H9 (cell line): ENCODE measurements around the gene BHLHA9. TPM values are rescaled to one million over a fixed set of nuclear protein-coding genes. Genes with fewer than 3 reads are reported as not detected.

ENCODE experiments used
- DNase-seq: peaks from one replicate; pipeline ENCODE4 v3.0.0-alpha.2; 2017
- H2AFZ ChIP-seq: one replicate; pipeline ENCODE4 v1.6.1; 2013; ENCODE audit warnings: mild to moderate bottlenecking, low read length, control low read depth, moderate library complexity
- H2AK5ac ChIP-seq: 2 replicates; pipeline ENCODE4 v1.6.1; 2013; ENCODE audit warnings: low read length, control low read depth, mixed read lengths; ENCODE audit not compliant: insufficient read length
- H2BK120ac ChIP-seq: one replicate; pipeline ENCODE4 v1.6.1; 2013; ENCODE audit warnings: low read depth, mild to moderate bottlenecking, low read length, control low read depth, inconsistent platforms; ENCODE audit not compliant: poor library complexity, severe bottlenecking
- H2BK12ac ChIP-seq: 2 replicates; pipeline ENCODE4 v1.6.1; 2013; ENCODE audit warnings: low read length, control low read depth, mixed read lengths, low read depth; ENCODE audit not compliant: insufficient read length
- H2BK15ac ChIP-seq: 2 replicates; pipeline ENCODE4 v1.6.1; 2013; ENCODE audit warnings: low read depth, low read length, control low read depth
- H2BK20ac ChIP-seq: one replicate; pipeline ENCODE4 v1.6.1; 2013; ENCODE audit warnings: low read depth, mild to moderate bottlenecking, low read length, control low read depth, inconsistent platforms; ENCODE audit not compliant: poor library complexity, severe bottlenecking
- H2BK5ac ChIP-seq: 2 replicates; pipeline ENCODE4 v1.6.1; 2013; ENCODE audit warnings: low read length, control low read depth, mixed read lengths; ENCODE audit not compliant: insufficient read length
- H3K14ac ChIP-seq: 2 replicates; pipeline ENCODE4 v1.6.1; 2013; ENCODE audit warnings: low read length, control low read depth; ENCODE audit not compliant: insufficient read depth
- H3K18ac ChIP-seq: 2 replicates; pipeline ENCODE4 v1.6.1; 2013; ENCODE audit warnings: low read depth, mild to moderate bottlenecking, mixed read lengths, low read length, control low read depth; ENCODE audit not compliant: insufficient read length
- H3K23ac ChIP-seq: 2 replicates; pipeline ENCODE4 v1.6.1; 2013; ENCODE audit warnings: low read length, control low read depth, mixed read lengths, low read depth; ENCODE audit not compliant: insufficient read length
- H3K23me2 ChIP-seq: 2 replicates; pipeline ENCODE4 v1.6.1; 2013; ENCODE audit warnings: low read depth, mild to moderate bottlenecking, mixed read lengths, low read length, control low read depth; ENCODE audit not compliant: insufficient read length, poor library complexity, severe bottlenecking
- H3K27ac ChIP-seq: 2 replicates; pipeline ENCODE4 v1.5.1; 2013; ENCODE audit warnings: low read length, control low read depth, mixed read lengths, low read depth; ENCODE audit not compliant: insufficient read length
- H3K27me3 ChIP-seq: 2 replicates; pipeline ENCODE4 v1.6.1; 2013; ENCODE audit warnings: low read length, control low read depth, inconsistent platforms; ENCODE audit not compliant: insufficient read depth
- H3K4ac ChIP-seq: 2 replicates; pipeline ENCODE4 v1.6.1; 2013; ENCODE audit warnings: low read depth, mild to moderate bottlenecking, control low read depth, inconsistent platforms, low read length, moderate library complexity
- H3K4me1 ChIP-seq: 2 replicates; pipeline ENCODE4 v1.6.1; 2013; ENCODE audit warnings: low read length, control low read depth, inconsistent platforms; ENCODE audit not compliant: insufficient read depth
- H3K4me2 ChIP-seq: 2 replicates; pipeline ENCODE4 v1.6.1; 2013; ENCODE audit warnings: low read length, control low read depth, mixed read lengths; ENCODE audit not compliant: insufficient read length, insufficient read depth
- H3K56ac ChIP-seq: 2 replicates; pipeline ENCODE4 v1.6.1; 2013; ENCODE audit warnings: low read depth, mild to moderate bottlenecking, mixed read lengths, low read length, control low read depth; ENCODE audit not compliant: insufficient read length
- H3K79me1 ChIP-seq: 2 replicates; pipeline ENCODE4 v1.6.1; 2013; ENCODE audit warnings: low read depth, mild to moderate bottlenecking, moderate library complexity, low read length, control low read depth, inconsistent platforms; ENCODE audit not compliant: insufficient read depth, poor library complexity, severe bottlenecking
- H3K79me2 ChIP-seq: 2 replicates; pipeline ENCODE4 v1.6.1; 2013; ENCODE audit warnings: low read length, control low read depth, inconsistent platforms; ENCODE audit not compliant: insufficient read depth
- H3K9ac ChIP-seq: 2 replicates; pipeline ENCODE4 v1.6.1; 2013; ENCODE audit warnings: low read length, control low read depth, mixed read lengths; ENCODE audit not compliant: insufficient read length; ENCODE audit errors: extremely low read depth
- H3K9me3 ChIP-seq: one replicate; pipeline ENCODE4 v1.6.1; 2013; ENCODE audit warnings: low read depth, low read length, inconsistent platforms; ENCODE audit not compliant: control insufficient read depth
- H3T11ph ChIP-seq: one replicate; pipeline ENCODE4 v1.6.1; 2013; ENCODE audit warnings: mild to moderate bottlenecking, low read length, control low read depth, inconsistent platforms
- H4K20me1 ChIP-seq: one replicate; pipeline ENCODE4 v1.6.1; 2013; ENCODE audit not compliant: control insufficient read depth, insufficient read length, insufficient read depth
- H4K5ac ChIP-seq: 2 replicates; pipeline ENCODE4 v1.6.1; 2013; ENCODE audit warnings: low read depth, mild to moderate bottlenecking, mixed read lengths, low read length, control low read depth; ENCODE audit not compliant: insufficient read length
- H4K8ac ChIP-seq: replicated peaks from 2 replicates; pipeline ENCODE4 v1.6.1; 2013; ENCODE audit warnings: low read length, control low read depth, mixed read lengths, low read depth; ENCODE audit not compliant: insufficient read length
- H4K91ac ChIP-seq: 2 replicates; pipeline ENCODE4 v1.6.1; 2013; ENCODE audit warnings: low read depth, mild to moderate bottlenecking, moderate library complexity, mixed read lengths, low read length, control low read depth; ENCODE audit not compliant: insufficient read length
- H3K27ac Mint-ChIP-seq, 3 experiments: 2 replicates in 2 of 3; 3 replicates in 1 of 3; pipeline ENCODE4 v1.8.0; 2020 to 2021; ENCODE audit warnings: mixed read lengths in 3 of 3, mild to moderate bottlenecking in 1 of 3, moderate library complexity in 1 of 3
- H3K27me3 Mint-ChIP-seq: 2 replicates; pipeline ENCODE4 v1.8.0; 2021; ENCODE audit warnings: low read depth, mild to moderate bottlenecking, moderate library complexity, mixed read lengths
- H3K36me3 Mint-ChIP-seq, 3 experiments: 2 replicates in 2 of 3; 3 replicates in 1 of 3; pipeline ENCODE4 v1.8.0; 2020 to 2021; ENCODE audit warnings: low read depth in 3 of 3, mixed read lengths in 3 of 3; ENCODE audit not compliant: insufficient read depth in 1 of 3
- H3K4me1 Mint-ChIP-seq, 2 experiments: 2 replicates each; pipeline ENCODE4 v1.8.0; 2020; ENCODE audit warnings: mixed read lengths in 2 of 2
- H3K4me3 Mint-ChIP-seq, 2 experiments: 2 replicates in 1 of 2; 3 replicates in 1 of 2; pipeline ENCODE4 v1.8.0; 2020 to 2021; ENCODE audit warnings: mild to moderate bottlenecking in 2 of 2, mixed read lengths in 2 of 2, moderate library complexity in 1 of 2
- H3K9me3 Mint-ChIP-seq, 2 experiments: 2 replicates in 1 of 2; 3 replicates in 1 of 2; pipeline ENCODE4 v1.8.0; 2020; ENCODE audit warnings: mild to moderate bottlenecking in 2 of 2, mixed read lengths in 2 of 2, moderate library complexity in 1 of 2
- CTCF ChIP-seq: fragments of 200-600 bp; sonication (generic); conservative IDR thresholded peaks from 3 replicates; pipeline ENCODE4 v1.8.0; 2021; ENCODE audit warnings: antibody characterized with exemption, mild to moderate bottlenecking
- WGBS: extraction: QIAGEN DNeasy Blood & Tissue Kit; methylation state at CpG from one replicate; pipeline ENCODE4 v1.1.7; 2013; ENCODE audit warnings: missing lambda C conversion rate, low lambda C conversion rate, mixed read lengths; ENCODE audit not compliant: insufficient read length; ENCODE audit errors: extremely low coverage; 5-methylcytosine and 5-hydroxymethylcytosine counted together
- total RNA-seq: library from RNA; stranded (reverse); gene quantifications from 2 replicates; pipeline ENCODE4 v1.2.1, GENCODE V29; 2021

The BHLHA9 gene
- total RNA-seq, 1 experiment from 2014 or later: not detected

GRCh38 chr17:1237471-1237870, 32.8 kb upstream of the BHLHA9 start:
- DNase-seq: no peak
- Mint-ChIP-seq H3K27ac (no peak overlapping the region), H3K9me3 (peaks cover 0 to 3% of the 10 kb centered on the region in 2 experiments; a peak in 2 of 5 replicates), H3K36me3 (no peaks in the 10 kb centered on the region), H3K4me1 (no peaks in the 10 kb centered on the region), H3K27me3 (peaks cover 61% of the 10 kb centered on the region), H3K4me3 (no peak overlapping the region)
- Histone ChIP-seq H3K23ac (no peak overlapping the region), H3K27ac (no peak overlapping the region), H2BK120ac (no peak overlapping the region), H3K23me2 (no peaks in the 10 kb centered on the region), H3K9ac (no peak overlapping the region), H3K27me3 (no peaks in the 10 kb centered on the region), H3K4me1 (no peaks in the 10 kb centered on the region), H3K9me3 (no peaks in the 10 kb centered on the region), H3K79me2 (no peaks in the 10 kb centered on the region), H3K18ac (no peak overlapping the region), H2BK20ac (no peak overlapping the region), H3K4ac (no peak overlapping the region), H4K20me1 (no peaks in the 10 kb centered on the region), H4K5ac (no peak overlapping the region), H3K56ac (no peak overlapping the region), H2AFZ (no peak overlapping the region), H3K14ac (no peak overlapping the region), H3K4me2 (no peak overlapping the region), H2AK5ac (no peak overlapping the region), H4K91ac (no peak overlapping the region), H2BK12ac (no peak overlapping the region), H2BK15ac (no peak overlapping the region), H4K8ac (no peak overlapping the region), H3T11ph (no peak overlapping the region), H2BK5ac (no peak overlapping the region), H3K79me1 (no peaks in the 10 kb centered on the region)
- no CpG with 5 or more reads among the region's 6 CpGs for WGBS
- TF ChIP-seq CTCF: no peak
